NT2/D1 (cell line): Measurements from ENCODE around the gene PODXL.

Experiments
- SUZ12 ChIP-seq: IDR thresholded peaks from 2 replicates; pipeline ENCODE4 v1.6.1; 2011; ENCODE audit not compliant: insufficient read length, insufficient read depth; ENCODE audit errors: extremely low read depth
- YY1 ChIP-seq: IDR thresholded peaks from 2 replicates; pipeline ENCODE4 v1.6.1; 2011; ENCODE audit not compliant: insufficient read length, insufficient read depth
- ZNF274 ChIP-seq: IDR thresholded peaks from 2 replicates; pipeline ENCODE4 v1.6.1; 2011; ENCODE audit warnings: mild to moderate bottlenecking, low read depth, low read length

DNA sequence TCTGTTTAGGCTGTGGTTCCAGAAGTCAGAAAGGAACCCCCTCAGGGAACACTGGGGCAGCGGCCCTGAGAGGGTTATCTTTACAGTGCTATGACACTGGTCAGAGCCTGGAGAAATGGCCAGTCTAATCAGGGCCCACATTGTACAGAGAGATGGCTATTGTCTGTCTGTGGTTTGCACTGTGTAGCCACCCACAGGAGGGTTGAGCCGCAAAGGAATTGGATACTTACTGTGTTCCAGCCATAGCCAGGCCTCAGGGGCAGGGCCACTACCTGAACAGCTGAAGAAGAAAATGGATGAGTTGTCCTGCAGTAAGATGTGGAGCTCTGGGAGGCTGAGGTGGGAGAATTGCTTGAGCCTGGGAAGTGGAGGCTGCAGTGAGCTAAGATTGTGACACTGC, 47.5 kb upstream of the PODXL start:
- TF ChIP-seq ZNF274 = no peak
- no peak for TF ChIP-seq SUZ12
- no peak for TF ChIP-seq YY1
